Natural killer cell (primary cell): ENCODE data around the gene LRP8. TPM values are rescaled to one million over a fixed set of nuclear protein-coding genes. Genes with fewer than 3 reads are reported as not detected.
A peak's percentile ranks its signal among the peaks of the same experiment; 100 is the strongest.

Source experiments
- ATAC-seq, 3 donors: fragments of 150-1000 bp in 2 of 3; fragments of 200-7000 bp in 1 of 3; cut with Tn5 transposase; 1 replicate in 1 of 3; 2 replicates in 2 of 3; pipeline ENCODE4 v1.10.0; 2021; ENCODE audit warnings: mild to moderate bottlenecking in 2 of 3, moderate library complexity in 2 of 3
- DNase-seq, 2 donors: peaks; one replicate each; pipeline versions ENCODE4 v3.0.0 to v3.0.0-alpha.2; 2013 to 2021; ENCODE audit warnings: mixed read lengths in 1 of 2
- H3K27ac ChIP-seq: one replicate; pipeline ENCODE4 v1.5.1; 2013; ENCODE audit warnings: mild to moderate bottlenecking, low read length
- H3K27me3 ChIP-seq: one replicate; pipeline ENCODE4 v1.6.1; 2013; ENCODE audit warnings: low read length; ENCODE audit not compliant: control insufficient read depth, insufficient read depth
- H3K36me3 ChIP-seq: one replicate; pipeline ENCODE4 v1.6.1; 2013; ENCODE audit warnings: low read length; ENCODE audit not compliant: control insufficient read depth, insufficient read depth
- H3K4me1 ChIP-seq: one replicate; pipeline ENCODE4 v1.6.1; 2013; ENCODE audit warnings: low read length; ENCODE audit not compliant: control insufficient read depth, insufficient read depth
- H3K4me3 ChIP-seq: one replicate; pipeline ENCODE4 v1.5.1; 2013; ENCODE audit warnings: low read length
- H3K9me3 ChIP-seq: one replicate; pipeline ENCODE4 v1.6.1; 2013; ENCODE audit warnings: low read length; ENCODE audit not compliant: control insufficient read depth, insufficient read depth
- H3K27ac Mint-ChIP-seq, 2 donors: one replicate each; pipeline ENCODE4 v1.8.0; 2022; ENCODE audit warnings: mild to moderate bottlenecking in 2 of 2, mixed read lengths in 2 of 2, moderate library complexity in 1 of 2
- H3K27me3 Mint-ChIP-seq, 2 donors: one replicate each; pipeline ENCODE4 v1.8.0; 2022; ENCODE audit warnings: low read depth in 2 of 2, mixed read lengths in 2 of 2
- H3K36me3 Mint-ChIP-seq: one replicate; pipeline ENCODE4 v1.8.0; 2022; ENCODE audit warnings: mixed read lengths
- H3K4me1 Mint-ChIP-seq, 2 donors: one replicate each; pipeline ENCODE4 v1.8.0; 2022; ENCODE audit warnings: mixed read lengths in 2 of 2
- H3K4me3 Mint-ChIP-seq: one replicate; pipeline ENCODE4 v1.8.0; 2022; ENCODE audit warnings: mild to moderate bottlenecking, moderate library complexity, mixed read lengths
- H3K9me3 Mint-ChIP-seq, 2 donors: one replicate each; pipeline ENCODE4 v1.8.0; 2022; ENCODE audit warnings: mixed read lengths in 2 of 2
- CTCF ChIP-seq: fragments of 200-600 bp; IDR thresholded peaks from one replicate; pipeline ENCODE4 v1.8.0; 2022; ENCODE audit warnings: antibody characterized with exemption
- WGBS: methylation state at CpG from one replicate; pipeline ENCODE4 v1.1.7; 2013; ENCODE audit warnings: missing lambda C conversion rate; ENCODE audit not compliant: insufficient coverage; 5-methylcytosine and 5-hydroxymethylcytosine counted together
- intact Hi-C: fragments of 100-400 bp; cut with micrococcal nuclease; formaldehyde crosslinking; loops from one replicate; pipeline ENCODE4 v1.14.2; 2022
- total RNA-seq, 4 donors: library from RNA; stranded (reverse); fragments of 120-200 nt in 1 of 4; gene quantifications; one replicate each; pipeline versions ENCODE4 v1.2.3 to v1.2.4, GENCODE V29; 2013 to 2022

The LRP8 gene
- total RNA-seq, 3 donors from 2014 or later (not counting 1 experiment from before 2014, with no cell fraction given): 23.2 to 27.3 (median 24.9) TPM

GRCh38 chr1:53298045-53298637 lies 29.7 kb downstream of the LRP8 start:
- Histone ChIP-seq H3K4me3 (no peak overlapping the region), H3K27me3 (no peaks in the 10 kb centered on the region), H3K9me3 (no peaks in the 10 kb centered on the region), H3K36me3 (no peaks in the 10 kb centered on the region), H3K4me1 (peaks cover 22% of the 10 kb centered on the region), H3K27ac (no peak overlapping the region)
- Mint-ChIP-seq H3K27ac (no peak overlapping the region), H3K27me3 (no peaks in the 10 kb centered on the region), H3K4me1 (peaks cover 20 to 33% of the 10 kb centered on the region in 2 donors), H3K36me3 (no peaks in the 10 kb centered on the region), H3K9me3 (no peaks in the 10 kb centered on the region), H3K4me3 (no peak overlapping the region)
- no peak for ATAC-seq
- WGBS: 60% methylated on average over 12 of the region's 12 CpGs
- no peak for DNase-seq
- no peak for TF ChIP-seq CTCF
- intact Hi-C loops: no loop called here

GRCh38 chr1:53297195-53297594 lies 30.7 kb downstream of the LRP8 start:
- Mint-ChIP-seq H3K27ac (no peak overlapping the region), H3K27me3 (no peaks in the 10 kb centered on the region), H3K4me3 (no peak overlapping the region), H3K36me3 (no peaks in the 10 kb centered on the region), H3K9me3 (no peaks in the 10 kb centered on the region), H3K4me1 (peaks cover 27 to 40% of the 10 kb centered on the region in 2 donors)
- intact Hi-C loops: no loop called here
- H3K27me3 ChIP-seq: no peaks in the 10 kb centered on the region
- WGBS: 97% methylated on average over 17 of the region's 17 CpGs
- no peaks in the 10 kb centered on the region for H3K36me3 ChIP-seq
- TF ChIP-seq CTCF: no peak
- no peaks in the 10 kb centered on the region for H3K9me3 ChIP-seq
- H3K4me1 ChIP-seq: peaks cover 31% of the 10 kb centered on the region
- H3K27ac ChIP-seq: no peak overlapping the region
- ATAC-seq: no peak
- no peak overlapping the region for H3K4me3 ChIP-seq
- DNase-seq: no peak

GRCh38 chr1:53296117-53296749 lies 31.6 kb downstream of the LRP8 start:
- Histone ChIP-seq H3K4me1 (peaks cover 32% of the 10 kb centered on the region), H3K4me3 (no peak overlapping the region), H3K27ac (no peak overlapping the region), H3K27me3 (no peaks in the 10 kb centered on the region), H3K36me3 (no peaks in the 10 kb centered on the region), H3K9me3 (no peaks in the 10 kb centered on the region)
- no peak for TF ChIP-seq CTCF
- no peaks in the 10 kb centered on the region for H3K9me3 Mint-ChIP-seq
- DNase-seq: peak in 1 of 2 donors; percentile 19
- peaks cover 27 to 40% of the 10 kb centered on the region in 2 donors for H3K4me1 Mint-ChIP-seq
- ATAC-seq: no peak
- no peaks in the 10 kb centered on the region for H3K27me3 Mint-ChIP-seq
- no peak overlapping the region for H3K27ac Mint-ChIP-seq
- H3K4me3 Mint-ChIP-seq: no peak overlapping the region
- intact Hi-C loops: no loop called here
- 63% methylated on average over 12 of the region's 12 CpGs for WGBS
- no peaks in the 10 kb centered on the region for H3K36me3 Mint-ChIP-seq

- H3K4me3 ChIP-seq: no peak overlapping the region
- H3K27ac Mint-ChIP-seq: no peak overlapping the region
- intact Hi-C loops: no loop called here
- ATAC-seq (no peak), DNase-seq (no peak)
- H3K36me3 Mint-ChIP-seq: no peaks in the 10 kb centered on the region
- H3K9me3 ChIP-seq: no peaks in the 10 kb centered on the region
- H3K9me3 Mint-ChIP-seq: no peaks in the 10 kb centered on the region
- H3K4me1 Mint-ChIP-seq: peaks cover 27 to 40% of the 10 kb centered on the region in 2 donors
- H3K27ac ChIP-seq: no peak overlapping the region
- WGBS: 89% methylated on average over 4 of the region's 4 CpGs
- no peaks in the 10 kb centered on the region for H3K27me3 Mint-ChIP-seq
- no peaks in the 10 kb centered on the region for H3K27me3 ChIP-seq
- TF ChIP-seq CTCF: no peak
- H3K4me3 Mint-ChIP-seq: no peak overlapping the region
- H3K4me1 ChIP-seq: peaks cover 32% of the 10 kb centered on the region
- no peaks in the 10 kb centered on the region for H3K36me3 ChIP-seq
Measured at GRCh38 chr1:53295726-53296116, 32.1 kb downstream of the LRP8 start.
